ELR (cell line): ENCODE results near the gene TEX2.

Experiments used
- DNase-seq: peaks from one replicate; pipeline ENCODE4 v3.0.0-alpha.2; 2015; ENCODE audit warnings: low read depth

Gene TEX2

DNA sequence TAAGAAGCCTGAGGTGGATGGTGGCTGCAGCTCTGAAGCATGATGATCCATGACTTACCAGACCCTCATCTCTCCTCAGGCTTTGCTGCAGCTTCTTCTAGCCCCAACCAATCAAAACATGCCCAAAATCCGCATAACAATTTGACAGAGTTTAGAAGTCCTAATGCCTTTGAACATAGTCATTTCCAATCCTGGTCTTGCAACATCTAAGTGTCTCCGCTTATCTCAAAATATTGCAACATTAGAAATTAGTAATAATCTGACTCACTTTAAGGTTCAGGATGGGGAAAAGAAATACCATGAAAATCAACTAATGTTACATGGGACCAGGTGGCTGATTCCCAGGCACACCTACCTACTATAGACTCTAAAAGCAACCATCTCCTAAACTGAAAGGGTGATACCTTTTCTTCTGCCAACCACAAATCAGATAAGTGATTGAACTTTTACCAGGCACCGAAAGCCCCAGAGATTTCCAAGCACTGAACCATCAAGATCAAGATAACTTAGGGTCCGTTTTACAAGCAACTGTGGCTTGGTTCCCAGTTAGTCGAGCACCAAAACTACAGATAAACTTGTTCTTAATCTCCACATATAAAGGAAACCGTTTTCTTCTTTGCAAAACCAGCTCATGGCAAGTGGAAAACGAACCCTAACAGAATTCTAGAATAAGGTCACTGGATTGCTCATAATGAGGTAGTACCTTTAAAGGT is 147.1 kb downstream of the TEX2 start:
- peak; percentile 95 for DNase-seq

- peak; percentile 30 for DNase-seq
Observed at GRCh38 chr17:64115043-64115698, 147.9 kb downstream of the TEX2 start.

GRCh38 chr17:64113006-64113405 is 150.1 kb downstream of the TEX2 start:
- DNase-seq: no peak

GRCh38 chr17:64111831-64112230 is 151.2 kb downstream of the TEX2 start:
- no peak for DNase-seq

DNA sequence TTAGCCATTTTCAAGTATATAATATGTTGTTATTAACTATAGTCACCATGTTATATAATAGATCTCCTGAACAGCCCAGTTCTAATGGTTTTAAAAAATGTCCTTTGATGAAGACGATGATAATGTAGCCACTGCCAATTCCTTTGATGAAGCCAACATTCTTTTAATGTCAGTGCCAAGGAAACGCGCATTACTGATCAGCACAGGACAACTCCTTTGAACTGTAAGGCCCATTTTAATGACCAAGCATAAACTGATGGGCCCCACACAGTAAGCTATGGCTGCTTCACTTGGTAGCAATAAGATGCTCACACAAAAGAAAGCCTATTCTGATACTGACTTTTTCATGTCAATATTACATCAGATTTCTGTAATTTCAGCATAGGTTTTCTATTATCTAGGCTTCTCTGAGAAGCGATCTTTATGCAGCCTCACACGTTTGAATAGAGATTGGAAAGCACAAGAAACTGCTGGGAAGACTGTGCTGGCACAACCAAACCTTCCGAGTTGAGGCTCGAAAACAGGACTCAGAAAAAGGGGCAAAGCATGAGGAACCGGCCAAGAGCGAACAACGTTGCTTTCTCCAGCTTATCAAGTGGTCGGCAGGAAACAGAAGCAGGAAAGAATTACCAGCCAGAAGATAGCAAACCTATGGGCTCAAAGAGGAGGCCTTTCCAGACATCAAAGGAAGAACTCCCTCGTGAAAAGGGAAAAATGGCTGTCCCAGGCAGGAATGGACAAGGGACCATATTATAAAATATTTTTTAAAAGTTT is 152.5 kb downstream of the TEX2 start:
- no peak for DNase-seq

DNA sequence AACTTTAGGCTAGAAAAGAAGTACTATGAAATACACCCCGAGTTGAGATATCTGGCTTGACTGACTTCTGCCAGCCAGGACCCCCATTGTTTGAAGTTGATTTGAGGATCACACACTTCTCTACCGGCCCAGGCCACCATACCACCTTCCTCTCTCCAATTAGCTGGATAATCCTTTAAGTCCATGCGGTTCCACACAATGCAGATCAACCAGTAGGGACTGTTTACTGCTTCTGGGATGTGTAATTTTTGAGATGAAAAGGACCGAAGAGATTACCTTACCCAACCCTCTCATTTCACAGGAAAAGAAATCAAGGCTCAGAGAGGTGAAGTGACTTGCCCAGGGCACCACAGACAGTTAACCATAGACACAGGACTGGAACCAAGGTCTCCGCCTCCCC is 153.7 kb downstream of the TEX2 start:
- no peak for DNase-seq

DNA sequence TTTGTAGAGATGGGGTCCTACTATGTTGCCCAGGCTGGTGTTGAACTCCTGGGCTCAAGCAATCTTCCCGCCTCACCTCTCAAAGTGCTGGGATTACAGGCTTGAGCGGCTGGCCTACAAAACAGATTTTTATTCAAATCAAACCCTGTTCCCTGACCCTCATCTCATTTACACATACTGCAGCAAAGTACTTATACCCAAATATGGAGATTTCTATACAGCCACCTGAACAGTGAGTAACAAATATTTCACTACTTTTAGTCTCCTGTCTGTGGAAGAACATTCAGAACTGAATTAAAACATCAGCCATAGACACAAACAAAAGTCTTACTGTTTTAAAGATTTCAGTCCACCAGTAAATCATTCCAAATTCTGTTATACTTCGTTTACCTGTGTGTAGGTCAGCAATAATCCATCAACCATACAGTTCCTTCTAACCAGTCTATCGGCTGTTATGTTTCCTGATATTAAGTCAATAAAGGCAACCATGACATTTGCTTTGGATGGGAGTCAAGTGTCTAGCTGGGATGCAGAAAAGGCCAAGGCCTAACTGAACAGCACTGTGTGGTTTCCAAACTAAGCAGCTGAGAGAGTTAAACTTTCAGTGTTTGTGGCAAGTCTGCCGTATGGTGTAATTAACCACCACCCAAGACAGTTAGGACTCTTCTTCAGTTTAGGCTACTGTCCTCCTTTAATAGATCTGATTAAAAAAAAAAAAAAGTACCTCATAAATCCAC is 155.4 kb downstream of the TEX2 start:
- no peak for DNase-seq

DNA sequence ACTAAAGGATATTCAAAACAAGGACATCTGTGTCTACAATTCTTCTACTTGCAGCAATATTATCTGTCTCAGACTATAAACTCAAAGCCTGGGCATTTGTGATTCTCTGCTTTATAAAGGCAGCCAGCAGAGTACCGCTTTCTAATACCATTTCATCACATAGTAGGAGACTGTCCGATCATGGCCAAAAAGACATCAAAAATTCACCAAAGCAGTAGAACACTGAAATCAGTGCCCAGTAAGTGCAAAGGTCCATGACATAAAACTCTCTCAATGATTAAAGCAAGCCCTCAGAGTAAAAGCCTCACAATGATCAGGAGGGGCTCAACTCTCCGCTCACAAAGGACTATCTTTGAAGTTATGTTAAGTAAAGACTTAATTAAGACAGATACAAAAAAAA is 156.1 kb downstream of the TEX2 start:
- DNase-seq: no peak

GRCh38 chr17:64103391-64104364 is 159.4 kb downstream of the TEX2 start:
- DNase-seq: peak; percentile 83

DNA sequence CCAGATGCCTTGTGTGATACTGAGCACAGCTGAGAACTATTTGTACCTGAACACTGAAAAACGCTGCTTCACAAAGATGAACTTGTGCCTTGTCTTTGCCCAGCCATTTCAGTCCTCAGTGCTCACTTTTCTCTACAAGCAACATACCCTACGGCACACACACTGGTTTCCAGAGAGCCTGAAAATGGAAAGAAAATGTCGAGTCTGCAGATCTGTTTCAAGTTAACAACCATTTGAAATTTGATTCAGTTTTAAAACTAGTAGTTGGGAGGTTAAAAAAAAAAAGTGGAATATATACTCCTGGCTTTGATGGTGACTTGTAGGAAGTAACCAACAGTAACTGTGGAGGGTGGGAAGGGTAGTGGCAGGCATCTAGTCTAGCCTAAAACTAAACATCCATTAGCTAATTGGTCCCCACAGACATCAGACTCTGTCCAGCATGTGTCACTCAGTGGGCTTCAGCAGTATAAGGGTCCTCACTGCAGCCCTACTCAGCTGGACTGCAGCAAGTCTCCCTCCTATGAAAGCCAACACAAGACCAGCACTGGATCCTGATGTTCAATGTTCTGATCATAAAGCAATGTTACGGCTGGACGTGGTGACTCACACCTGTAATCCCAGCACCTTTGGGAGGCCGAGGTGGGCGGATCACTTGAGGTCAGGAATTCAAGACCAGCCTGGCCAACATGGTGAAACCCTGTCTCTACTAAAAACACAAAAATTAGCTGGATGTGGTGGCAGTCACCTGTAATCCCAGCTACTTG is 160.3 kb downstream of the TEX2 start:
- peak; percentile 44 for DNase-seq

GRCh38 chr17:64099543-64099942 is 163.5 kb downstream of the TEX2 start:
- DNase-seq: no peak
